ENCODE measurements around the gene PLXDC1. TPM values are rescaled to one million over a fixed set of nuclear protein-coding genes. Genes with fewer than 3 reads are reported as not detected.
A peak's percentile ranks its signal among the peaks of the same experiment; 100 is the strongest.
"Not testable (repeated sequence)": the region's sequence is repeated elsewhere in the genome, so short reads cannot be mapped to it uniquely, and the experiment has no call there.

The PLXDC1 gene
- polyA plus RNA-seq, 3 donors = 4.9 to 7.3 (median 5.3) TPM

- no peak for DNase-seq (ENCODE audit: low read depth in 3 of 3, low spot score in 2 of 3)
These were observed 31.6 kb upstream of the PLXDC1 start for GRCh38 chr17:39183045-39183444.

GRCh38 chr17:39181303-39181702 is 29.9 kb upstream of the PLXDC1 start:
- no peak for DNase-seq (ENCODE audit: low read depth in 3 of 3, low spot score in 2 of 3)

- no peak for DNase-seq (ENCODE audit: low read depth in 3 of 3, low spot score in 2 of 3)
These were observed 27.1 kb upstream of the PLXDC1 start for GRCh38 chr17:39178536-39178935.

- no peak for DNase-seq (ENCODE audit: low read depth in 3 of 3, low spot score in 2 of 3)
These were observed 25.8 kb upstream of the PLXDC1 start for GRCh38 chr17:39177256-39177655.

- no peak for DNase-seq (ENCODE audit: low read depth in 3 of 3, low spot score in 2 of 3)
These were observed 24.3 kb upstream of the PLXDC1 start for GRCh38 chr17:39175695-39176093.

GRCh38 chr17:39174920-39175694 is 23.7 kb upstream of the PLXDC1 start:
- no peak for DNase-seq (ENCODE audit: low read depth in 3 of 3, low spot score in 2 of 3)

GRCh38 chr17:39173526-39174274 is 22.3 kb upstream of the PLXDC1 start:
- DNase-seq (ENCODE audit: low read depth in 3 of 3, low spot score in 2 of 3) = no peak

GRCh38 chr17:39173080-39173479 is 21.6 kb upstream of the PLXDC1 start:
- no peak for DNase-seq (ENCODE audit: low read depth in 3 of 3, low spot score in 2 of 3)

- DNase-seq (ENCODE audit: low read depth in 3 of 3, low spot score in 2 of 3) = no peak
These were observed 20.5 kb upstream of the PLXDC1 start for GRCh38 chr17:39171933-39172332.

- no peak for DNase-seq (ENCODE audit: low read depth in 3 of 3, low spot score in 2 of 3)
These were observed 19.1 kb upstream of the PLXDC1 start for GRCh38 chr17:39170558-39170957.

GRCh38 chr17:39170109-39170508 is 18.7 kb upstream of the PLXDC1 start:
- no peak for DNase-seq (ENCODE audit: low read depth in 3 of 3, low spot score in 2 of 3)

- DNase-seq (ENCODE audit: low read depth in 3 of 3, low spot score in 2 of 3) = no peak
These were observed 18.1 kb upstream of the PLXDC1 start for GRCh38 chr17:39169518-39169917.

GRCh38 chr17:39169101-39169500 is 17.7 kb upstream of the PLXDC1 start:
- DNase-seq (ENCODE audit: low read depth in 3 of 3, low spot score in 2 of 3) = no peak

- not testable (repeated sequence) for DNase-seq (ENCODE audit: low read depth in 3 of 3, low spot score in 2 of 3)
These were observed 17.1 kb upstream of the PLXDC1 start for GRCh38 chr17:39168503-39168902.

GRCh38 chr17:39167476-39167875 is 16.0 kb upstream of the PLXDC1 start:
- no peak for DNase-seq (ENCODE audit: low read depth in 3 of 3, low spot score in 2 of 3)

GRCh38 chr17:39166437-39167335 is 15.2 kb upstream of the PLXDC1 start:
- no peak for DNase-seq (ENCODE audit: low read depth in 3 of 3, low spot score in 2 of 3)

- DNase-seq (ENCODE audit: low read depth in 3 of 3, low spot score in 2 of 3) = no peak
These were observed 14.5 kb upstream of the PLXDC1 start, which contains the start of gene ARL5C for GRCh38 chr17:39165841-39166349. Gene ARL5C, minus strand, starts transcription at chr17:39166161. Its CDS starts 401 bp downstream, at chr17:39165760.

- no peak for DNase-seq (ENCODE audit: low read depth in 3 of 3, low spot score in 2 of 3)
These were observed 13.9 kb upstream of the PLXDC1 start for GRCh38 chr17:39165178-39165840.

GRCh38 chr17:39164675-39165143 is 13.3 kb upstream of the PLXDC1 start:
- peak; percentile 71 to 82 (median 74) for DNase-seq (ENCODE audit: low read depth in 3 of 3, low spot score in 2 of 3)

- no peak for DNase-seq (ENCODE audit: low read depth in 3 of 3, low spot score in 2 of 3)
These were observed 10.5 kb upstream of the PLXDC1 start for GRCh38 chr17:39161962-39162361.
